Measurements from ENCODE around the gene MCM7.

Gene MCM7

GRCh38 chr7:100093498-100093897 is 7.7 kb downstream of the MCM7 start:
- WGBS (ENCODE audit: insufficient coverage, insufficient read length), result no CpG with 5 or more reads among the region's 13 CpGs
- no peaks in the 10 kb centered on the region for H3K27me3 ChIP-seq (ENCODE audit: control insufficient read depth, insufficient read depth, low read length)

GRCh38 chr7:100093054-100093453 is 8.1 kb downstream of the MCM7 start:
- peaks cover 64% of the 10 kb centered on the region for H3K36me3 ChIP-seq (ENCODE audit: control insufficient read depth, insufficient read depth, low read length)
- H3K4me3 ChIP-seq (ENCODE audit: low read length), result no peak overlapping the region
- no peaks in the 10 kb centered on the region for H3K9me3 ChIP-seq (ENCODE audit: control insufficient read depth, insufficient read depth, low read length)
- no CpG with 5 or more reads among the region's 8 CpGs for WGBS (ENCODE audit: insufficient coverage, insufficient read length)
- no peak for DNase-seq (ENCODE audit: low read depth, low spot score)
- no peak overlapping the region for H3K27ac ChIP-seq (ENCODE audit: low read length)
- no peaks in the 10 kb centered on the region for H3K4me1 ChIP-seq (ENCODE audit: control insufficient read depth, insufficient read depth, low read length)
- H3K27me3 ChIP-seq (ENCODE audit: control insufficient read depth, insufficient read depth, low read length), result no peaks in the 10 kb centered on the region

More at GRCh38 chr7:100093498-100093897, 7.7 kb downstream of the MCM7 start:
- DNase-seq (ENCODE audit: low read depth, low spot score), result no peak
- Histone ChIP-seq H3K36me3 (ENCODE audit: control insufficient read depth, insufficient read depth, low read length) (peaks cover 68% of the 10 kb centered on the region), H3K9me3 (ENCODE audit: control insufficient read depth, insufficient read depth, low read length) (no peaks in the 10 kb centered on the region), H3K4me3 (ENCODE audit: low read length) (no peak overlapping the region), H3K27ac (ENCODE audit: low read length) (no peak overlapping the region), H3K4me1 (ENCODE audit: control insufficient read depth, insufficient read depth, low read length) (no peaks in the 10 kb centered on the region)

DNA sequence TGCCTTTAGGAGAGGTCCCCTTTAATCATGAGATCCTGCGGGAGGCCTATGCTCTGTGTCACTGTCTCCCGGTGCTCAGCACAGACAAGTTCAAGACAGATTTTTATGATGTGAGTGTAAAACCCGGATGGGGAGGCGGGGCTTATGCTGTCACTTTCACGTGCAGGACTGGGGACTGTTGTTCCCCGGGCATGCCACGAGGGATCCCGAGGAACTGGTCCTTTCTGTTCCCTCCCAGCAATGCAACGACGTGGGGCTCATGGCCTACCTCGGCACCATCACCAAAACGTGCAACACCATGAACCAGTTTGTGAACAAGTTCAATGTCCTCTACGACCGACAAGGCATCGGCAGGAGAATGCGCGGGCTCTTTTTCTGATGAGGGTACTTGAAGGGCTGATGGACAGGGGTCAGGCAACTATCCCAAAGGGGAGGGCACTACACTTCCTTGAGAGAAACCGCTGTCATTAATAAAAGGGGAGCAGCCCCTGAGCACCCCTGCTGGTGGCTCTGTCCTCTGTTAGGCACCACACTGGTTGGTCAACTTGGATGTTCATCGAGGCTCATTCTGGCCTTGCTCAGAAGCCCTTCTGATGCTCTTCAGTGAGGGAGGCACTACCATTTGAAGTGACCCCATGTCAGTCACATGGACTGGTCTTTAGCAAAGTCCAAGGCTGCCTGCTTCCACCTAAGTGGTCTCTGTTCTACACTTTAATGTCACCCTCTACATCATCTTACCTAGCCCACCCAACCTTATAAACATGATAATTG is 9.6 kb downstream of the MCM7 start:
- Histone ChIP-seq H3K9me3 (ENCODE audit: control insufficient read depth, insufficient read depth, low read length) (no peaks in the 10 kb centered on the region), H3K36me3 (ENCODE audit: control insufficient read depth, insufficient read depth, low read length) (peaks cover 53% of the 10 kb centered on the region), H3K4me3 (ENCODE audit: low read length) (no peak overlapping the region), H3K27ac (ENCODE audit: low read length) (no peak overlapping the region), H3K4me1 (ENCODE audit: control insufficient read depth, insufficient read depth, low read length) (no peaks in the 10 kb centered on the region), H3K27me3 (ENCODE audit: control insufficient read depth, insufficient read depth, low read length) (no peaks in the 10 kb centered on the region)
- DNase-seq (ENCODE audit: low read depth, low spot score), result no peak
- WGBS (ENCODE audit: insufficient coverage, insufficient read length), result no CpG with 5 or more reads among the region's 19 CpGs

GRCh38 chr7:100090527-100091410 is 10.4 kb downstream of the MCM7 start:
- Histone ChIP-seq H3K4me3 (ENCODE audit: low read length) (no peak overlapping the region), H3K9me3 (ENCODE audit: control insufficient read depth, insufficient read depth, low read length) (no peaks in the 10 kb centered on the region), H3K27me3 (ENCODE audit: control insufficient read depth, insufficient read depth, low read length) (no peaks in the 10 kb centered on the region), H3K36me3 (ENCODE audit: control insufficient read depth, insufficient read depth, low read length) (peaks cover 47% of the 10 kb centered on the region), H3K27ac (ENCODE audit: low read length) (no peak overlapping the region), H3K4me1 (ENCODE audit: control insufficient read depth, insufficient read depth, low read length) (no peaks in the 10 kb centered on the region)
- no CpG with 5 or more reads among the region's 14 CpGs for WGBS (ENCODE audit: insufficient coverage, insufficient read length)
- DNase-seq (ENCODE audit: low read depth, low spot score), result no peak

- DNase-seq (ENCODE audit: low read depth, low spot score), result no peak
- peak overlapping the region; percentile 88; the same call in 1 of the 2 replicates for H3K4me3 ChIP-seq (ENCODE audit: low read length)
- H3K27me3 ChIP-seq (ENCODE audit: control insufficient read depth, insufficient read depth, low read length), result no peaks in the 10 kb centered on the region
- no peak overlapping the region for H3K27ac ChIP-seq (ENCODE audit: low read length)
- no peaks in the 10 kb centered on the region for H3K4me1 ChIP-seq (ENCODE audit: control insufficient read depth, insufficient read depth, low read length)
- H3K9me3 ChIP-seq (ENCODE audit: control insufficient read depth, insufficient read depth, low read length), result no peaks in the 10 kb centered on the region
- H3K36me3 ChIP-seq (ENCODE audit: control insufficient read depth, insufficient read depth, low read length), result peaks cover 37% of the 10 kb centered on the region
- no CpG with 5 or more reads among the region's 7 CpGs for WGBS (ENCODE audit: insufficient coverage, insufficient read length)
These were observed 11.6 kb downstream of the MCM7 start for GRCh38 chr7:100089458-100090196.

GRCh38 chr7:100088621-100089457 is 12.4 kb downstream of the MCM7 start, which contains the start of gene COPS6:
COPS6 (plus strand) TSS chr7:100088969; CDS start chr7:100088991, 22 bp downstream.
- DNase-seq (ENCODE audit: low read depth, low spot score), result no peak

GRCh38 chr7:100088095-100088620 is 13.0 kb downstream of the MCM7 start:
- no CpG with 5 or more reads among the region's 11 CpGs for WGBS (ENCODE audit: insufficient coverage, insufficient read length)
- Histone ChIP-seq H3K4me3 (ENCODE audit: low read length) (peak overlapping the region; percentile 88; the same call in 1 of the 2 replicates), H3K27me3 (ENCODE audit: control insufficient read depth, insufficient read depth, low read length) (no peaks in the 10 kb centered on the region), H3K36me3 (ENCODE audit: control insufficient read depth, insufficient read depth, low read length) (peaks cover 26% of the 10 kb centered on the region), H3K27ac (ENCODE audit: low read length) (no peak overlapping the region), H3K4me1 (ENCODE audit: control insufficient read depth, insufficient read depth, low read length) (no peaks in the 10 kb centered on the region), H3K9me3 (ENCODE audit: control insufficient read depth, insufficient read depth, low read length) (no peaks in the 10 kb centered on the region)
- DNase-seq (ENCODE audit: low read depth, low spot score), result no peak

More at GRCh38 chr7:100088621-100089457, 12.4 kb downstream of the MCM7 start, which contains the start of gene COPS6:
- Histone ChIP-seq H3K27ac (ENCODE audit: low read length) (no peak within 1 kb of the TSS), H3K4me3 (ENCODE audit: low read length) (peak within 1 kb of the TSS; percentile 88), H3K4me1 (ENCODE audit: control insufficient read depth, insufficient read depth, low read length) (no peaks in the 10 kb centered on the region), H3K9me3 (ENCODE audit: control insufficient read depth, insufficient read depth, low read length) (no peaks in the 10 kb centered on the region), H3K36me3 (ENCODE audit: control insufficient read depth, insufficient read depth, low read length) (peaks cover 33% of the 10 kb centered on the region), H3K27me3 (ENCODE audit: control insufficient read depth, insufficient read depth, low read length) (no peaks in the 10 kb centered on the region)
- WGBS (ENCODE audit: insufficient coverage, insufficient read length), result no CpG with 5 or more reads among the region's 68 CpGs

- Histone ChIP-seq H3K9me3 (ENCODE audit: control insufficient read depth, insufficient read depth, low read length) (no peaks in the 10 kb centered on the region), H3K36me3 (ENCODE audit: control insufficient read depth, insufficient read depth, low read length) (peaks cover 17% of the 10 kb centered on the region; the same call in 1 of the 2 replicates), H3K4me3 (ENCODE audit: low read length) (no peak overlapping the region), H3K27ac (ENCODE audit: low read length) (no peak overlapping the region), H3K27me3 (ENCODE audit: control insufficient read depth, insufficient read depth, low read length) (no peaks in the 10 kb centered on the region), H3K4me1 (ENCODE audit: control insufficient read depth, insufficient read depth, low read length) (no peaks in the 10 kb centered on the region)
- no peak for DNase-seq (ENCODE audit: low read depth, low spot score)
- WGBS (ENCODE audit: insufficient coverage, insufficient read length), result no CpG with 5 or more reads among the region's 10 CpGs
These were observed 14.0 kb downstream of the MCM7 start for GRCh38 chr7:100087055-100087750.

DNA sequence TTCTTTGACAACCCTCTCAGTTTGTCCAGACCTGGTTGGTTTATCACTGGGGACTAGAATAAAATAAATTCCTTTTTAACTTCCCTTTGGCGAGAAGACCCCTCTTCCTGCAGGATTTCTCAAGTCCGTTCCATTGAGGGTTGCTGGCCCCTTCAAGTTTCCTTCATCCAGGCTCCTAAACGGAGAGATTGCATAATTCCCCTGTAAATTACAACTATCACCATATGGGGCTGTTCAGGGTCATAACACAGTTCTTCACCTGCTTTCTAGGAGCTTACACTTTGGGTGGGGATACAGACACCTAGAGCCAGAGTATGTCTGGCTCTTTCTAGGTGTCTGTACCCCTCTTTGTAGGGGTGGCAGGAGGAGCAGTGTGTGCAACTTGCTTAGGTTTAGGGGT is 15.7 kb downstream of the MCM7 start:
- Histone ChIP-seq H3K27ac (ENCODE audit: low read length) (no peak overlapping the region), H3K27me3 (ENCODE audit: control insufficient read depth, insufficient read depth, low read length) (no peaks in the 10 kb centered on the region), H3K4me3 (ENCODE audit: low read length) (no peak overlapping the region), H3K9me3 (ENCODE audit: control insufficient read depth, insufficient read depth, low read length) (no peaks in the 10 kb centered on the region), H3K4me1 (ENCODE audit: control insufficient read depth, insufficient read depth, low read length) (no peaks in the 10 kb centered on the region), H3K36me3 (ENCODE audit: control insufficient read depth, insufficient read depth, low read length) (peaks cover 3% of the 10 kb centered on the region; the same call in 1 of the 2 replicates)
- DNase-seq (ENCODE audit: low read depth, low spot score), result no peak
- WGBS (ENCODE audit: insufficient coverage, insufficient read length), result no CpG with 5 or more reads among the region's 3 CpGs
